ENCODE measurements around the gene TUBB4B.

DNA sequence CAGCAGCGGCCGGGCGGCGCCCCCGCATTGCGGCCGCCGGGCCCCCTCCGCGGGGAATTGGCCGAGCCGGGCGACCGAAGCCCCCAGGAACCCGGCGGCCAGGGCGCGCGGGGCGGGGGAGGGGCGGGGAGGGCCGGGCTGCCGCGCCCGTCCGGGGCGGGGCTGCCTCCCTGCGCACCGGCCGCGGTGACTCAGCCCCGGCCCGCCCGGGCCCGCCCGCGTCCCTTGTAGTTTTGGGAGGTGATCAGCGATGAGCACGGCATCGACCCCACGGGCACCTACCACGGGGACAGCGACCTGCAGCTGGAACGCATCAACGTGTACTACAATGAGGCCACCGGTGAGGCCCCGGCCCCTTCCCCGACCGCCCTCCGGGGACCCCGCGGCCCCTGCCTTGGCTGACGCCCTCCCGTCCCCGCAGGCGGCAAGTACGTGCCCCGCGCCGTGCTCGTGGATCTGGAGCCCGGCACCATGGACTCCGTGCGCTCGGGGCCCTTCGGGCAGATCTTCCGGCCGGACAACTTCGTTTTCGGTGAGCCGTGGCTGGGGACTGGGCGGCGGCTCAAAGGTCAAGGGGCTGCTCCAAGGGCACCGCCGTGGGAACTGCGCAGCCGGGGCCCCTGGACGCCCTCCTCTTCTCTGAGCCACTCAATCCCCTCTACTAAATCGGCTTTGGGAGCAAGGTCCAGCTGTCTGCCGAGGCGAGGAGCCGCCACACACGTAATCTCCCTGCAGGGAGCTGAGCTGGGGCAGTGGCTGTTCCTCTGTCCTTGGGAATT is 592 bp downstream of the TUBB4B start:
- TF ChIP-seq, protein P1, sequence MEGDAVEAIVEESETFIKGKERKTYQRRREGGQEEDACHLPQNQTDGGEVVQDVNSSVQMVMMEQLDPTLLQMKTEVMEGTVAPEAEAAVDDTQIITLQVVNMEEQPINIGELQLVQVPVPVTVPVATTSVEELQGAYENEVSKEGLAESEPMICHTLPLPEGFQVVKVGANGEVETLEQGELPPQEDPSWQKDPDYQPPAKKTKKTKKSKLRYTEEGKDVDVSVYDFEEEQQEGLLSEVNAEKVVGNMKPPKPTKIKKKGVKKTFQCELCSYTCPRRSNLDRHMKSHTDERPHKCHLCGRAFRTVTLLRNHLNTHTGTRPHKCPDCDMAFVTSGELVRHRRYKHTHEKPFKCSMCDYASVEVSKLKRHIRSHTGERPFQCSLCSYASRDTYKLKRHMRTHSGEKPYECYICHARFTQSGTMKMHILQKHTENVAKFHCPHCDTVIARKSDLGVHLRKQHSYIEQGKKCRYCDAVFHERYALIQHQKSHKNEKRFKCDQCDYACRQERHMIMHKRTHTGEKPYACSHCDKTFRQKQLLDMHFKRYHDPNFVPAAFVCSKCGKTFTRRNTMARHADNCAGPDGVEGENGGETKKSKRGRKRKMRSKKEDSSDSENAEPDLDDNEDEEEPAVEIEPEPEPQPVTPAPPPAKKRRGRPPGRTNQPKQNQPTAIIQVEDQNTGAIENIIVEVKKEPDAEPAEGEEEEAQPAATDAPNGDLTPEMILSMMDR (conservative IDR thresholded peaks at IDR 0.05; ENCODE audit: low read depth, low read length) = no peak
- no peak for TF ChIP-seq EZH2 (IDR thresholded peaks at IDR 0.05; ENCODE audit: low read length, unreplicated experiment)

All from PC-3 (cell line).